K562 (cell line): Measurements from ENCODE around the gene HNRNPH3. TPM values are rescaled to one million over a fixed set of nuclear protein-coding genes. Genes with fewer than 3 reads are reported as not detected.
A peak's percentile ranks its signal among the peaks of the same experiment; 100 is the strongest.

Experiments used
- DLX4 ChIP-seq: fragments of 250-450 bp; sonication (Bioruptor Pico); IDR thresholded peaks from 2 replicates; pipeline ENCODE4 v1.6.1; 2021; ENCODE audit warnings: mild to moderate bottlenecking
- E2F4 ChIP-seq: sonication (generic); formaldehyde crosslinking; IDR thresholded peaks from 2 replicates; pipeline ENCODE4 v1.8.0; 2022; ENCODE audit warnings: mild to moderate bottlenecking, low read depth, missing genetic modification reagents
- ETS2 ChIP-seq: IDR thresholded peaks from 2 replicates; pipeline ENCODE4 v1.6.1; 2016; ENCODE audit warnings: borderline replicate concordance, missing genetic modification characterization, mild to moderate bottlenecking, moderate library complexity, missing compliant biosample characterization; ENCODE audit not compliant: poor library complexity, severe bottlenecking
- IRF9 ChIP-seq: fragments of 450-650 bp; IDR thresholded peaks from 2 replicates; pipeline ENCODE4 v1.6.1; 2016; ENCODE audit warnings: missing biosample characterization, missing genetic modification characterization
- MEIS2 ChIP-seq: fragments of 450-650 bp; IDR thresholded peaks from 2 replicates; pipeline ENCODE4 v1.6.1; 2014; ENCODE audit warnings: mild to moderate bottlenecking; ENCODE audit not compliant: partially characterized antibody
- PHF21A ChIP-seq: fragments of 450-650 bp; IDR thresholded peaks from 2 replicates; pipeline ENCODE4 v1.6.1; 2017; ENCODE audit warnings: low read depth, borderline replicate concordance
- ZNF274 ChIP-seq: IDR thresholded peaks from 2 replicates; pipeline ENCODE4 v1.6.1; 2011; ENCODE audit warnings: low read depth, mild to moderate bottlenecking, low read length, moderate library complexity, borderline replicate concordance
- polyA plus RNA-seq, 8 experiments: library from polyadenylated mRNA; depleted of rRNA in 4 of 8; stranded (reverse) in 5 of 8; unstranded in 3 of 8; fragments of >200 nt; fragmentation: Nextera tagmentation in 2 of 8; fragmentation: Illumina TruSeq in 1 of 8; extraction: Ambion mirVana in 2 of 8; extraction: Trizol in 1 of 8; gene quantifications; 2 replicates each; pipeline versions ENCODE4 v1.2.1 to v1.2.3, GENCODE V29; 2011 to 2014; ENCODE audit warnings: inconsistent platforms in 1 of 8, missing spikeins in 1 of 8
- total RNA-seq, 7 experiments: library from RNA; depleted of rRNA in 6 of 7; stranded (reverse); fragments of >200 nt in 6 of 7; fragmentation: Illumina TruSeq in 2 of 7; extraction: Trizol in 2 of 7; gene quantifications; 2 replicates each; pipeline versions ENCODE4 v1.2.1 to v1.2.3, GENCODE V29; 2011 to 2021; ENCODE audit warnings: low replicate concordance in 1 of 7
- TF ChIP-seq, protein P1 (sequence below): fragments of 450-650 bp; IDR thresholded peaks from 2 replicates; pipeline ENCODE4 v1.6.1; 2016; ENCODE audit warnings: borderline replicate concordance
- TF ChIP-seq, protein P2 (sequence below): sonication (generic); formaldehyde crosslinking; IDR thresholded peaks from 2 replicates; pipeline ENCODE4 v1.8.1; 2023; ENCODE audit warnings: mild to moderate bottlenecking, missing genetic modification reagents

HNRNPH3 gene
- total and polyA plus RNA-seq, 9 of the 15 experiments (the other 6 are each of a cell fraction or from before 2014, with no cell fraction given), result 52.8 to 562 (median 152) TPM

- TF ChIP-seq E2F4 (CRISPR knock-in tag) (0 out of 2 replicates have a peak, but pooled peaks have one; percentile 66), DLX4 (CRISPR knock-in tag) (no peak), MEIS2 (peak; percentile 91), ZNF274 (no peak; the same call in 1 of the 2 replicates), PHF21A (peak; percentile 55; the same call in 1 of the 2 replicates), IRF9 (tag) (no peak), ETS2 (tag) (no peak)
- TF ChIP-seq, protein P1, sequence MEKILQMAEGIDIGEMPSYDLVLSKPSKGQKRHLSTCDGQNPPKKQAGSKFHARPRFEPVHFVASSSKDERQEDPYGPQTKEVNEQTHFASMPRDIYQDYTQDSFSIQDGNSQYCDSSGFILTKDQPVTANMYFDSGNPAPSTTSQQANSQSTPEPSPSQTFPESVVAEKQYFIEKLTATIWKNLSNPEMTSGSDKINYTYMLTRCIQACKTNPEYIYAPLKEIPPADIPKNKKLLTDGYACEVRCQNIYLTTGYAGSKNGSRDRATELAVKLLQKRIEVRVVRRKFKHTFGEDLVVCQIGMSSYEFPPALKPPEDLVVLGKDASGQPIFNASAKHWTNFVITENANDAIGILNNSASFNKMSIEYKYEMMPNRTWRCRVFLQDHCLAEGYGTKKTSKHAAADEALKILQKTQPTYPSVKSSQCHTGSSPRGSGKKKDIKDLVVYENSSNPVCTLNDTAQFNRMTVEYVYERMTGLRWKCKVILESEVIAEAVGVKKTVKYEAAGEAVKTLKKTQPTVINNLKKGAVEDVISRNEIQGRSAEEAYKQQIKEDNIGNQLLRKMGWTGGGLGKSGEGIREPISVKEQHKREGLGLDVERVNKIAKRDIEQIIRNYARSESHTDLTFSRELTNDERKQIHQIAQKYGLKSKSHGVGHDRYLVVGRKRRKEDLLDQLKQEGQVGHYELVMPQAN, result peak; percentile 89
- TF ChIP-seq, protein P2, sequence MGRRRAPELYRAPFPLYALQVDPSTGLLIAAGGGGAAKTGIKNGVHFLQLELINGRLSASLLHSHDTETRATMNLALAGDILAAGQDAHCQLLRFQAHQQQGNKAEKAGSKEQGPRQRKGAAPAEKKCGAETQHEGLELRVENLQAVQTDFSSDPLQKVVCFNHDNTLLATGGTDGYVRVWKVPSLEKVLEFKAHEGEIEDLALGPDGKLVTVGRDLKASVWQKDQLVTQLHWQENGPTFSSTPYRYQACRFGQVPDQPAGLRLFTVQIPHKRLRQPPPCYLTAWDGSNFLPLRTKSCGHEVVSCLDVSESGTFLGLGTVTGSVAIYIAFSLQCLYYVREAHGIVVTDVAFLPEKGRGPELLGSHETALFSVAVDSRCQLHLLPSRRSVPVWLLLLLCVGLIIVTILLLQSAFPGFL (CRISPR knock-in tag), result 0 out of 2 replicates have a peak, but pooled peaks have one; percentile 12
Observed at GRCh38 chr10:68331455-68332258, at the start of gene HNRNPH3 (continued).
